IMR-90 (cell line): ENCODE data around the gene DDX20. TPM values are rescaled to one million over a fixed set of nuclear protein-coding genes. Genes with fewer than 3 reads are reported as not detected.

Source experiments
- ATAC-seq: fragments of 200-7000 bp; cut with Tn5 transposase; 2 replicates; pipeline ENCODE4 v1.9.1; 2020; ENCODE audit warnings: low read depth, mild to moderate bottlenecking, moderate library complexity
- BruUV-seq: library from RNA; stranded (reverse); fragments of 400-500 nt; replicated peaks from 2 replicates; lab custom pipeline; 2021; lab: Mats Ljungman, UMichigan
- CTCF ChIA-PET: fragments of 300-600 bp; formaldehyde crosslinking; extraction: SDS; loops from one replicate; lab custom pipeline; 2021; ENCODE audit warnings: antibody characterized with exemption; lab: Yijun Ruan, JAX
- POLR2A ChIA-PET: fragments of 300-600 bp; sonication (Branson Sonifier 250); formaldehyde crosslinking; loops from one replicate; lab custom pipeline; 2022; ENCODE audit warnings: antibody characterized with exemption; ENCODE audit not compliant: unreplicated experiment; lab: Charles Lee
- DNase-seq: peaks from one replicate; pipeline ENCODE4 v3.0.0; 2013
- H2AFZ ChIP-seq: replicated peaks from 2 replicates; pipeline ENCODE3; 2013; ENCODE audit warnings: low read length, mild to moderate bottlenecking; ENCODE audit not compliant: poor library complexity
- H2AK5ac ChIP-seq: 2 replicates; pipeline ENCODE4 v1.6.1; 2013; ENCODE audit warnings: low read depth, low read length, inconsistent platforms
- H2AK9ac ChIP-seq: replicated peaks from 2 replicates; pipeline ENCODE3; 2013; ENCODE audit warnings: mild to moderate bottlenecking, low read depth, low read length, moderate library complexity; ENCODE audit not compliant: poor library complexity
- H2BK120ac ChIP-seq: 2 replicates; pipeline ENCODE4 v1.6.1; 2013; ENCODE audit warnings: low read depth, low read length, inconsistent platforms
- H2BK15ac ChIP-seq: 3 replicates; pipeline ENCODE4 v1.6.1; 2013; ENCODE audit warnings: low read depth, low read length, inconsistent platforms
- H2BK20ac ChIP-seq: 2 replicates; pipeline ENCODE4 v1.6.1; 2013; ENCODE audit warnings: low read depth, mild to moderate bottlenecking, inconsistent platforms, low read length, moderate library complexity
- H2BK5ac ChIP-seq: 2 replicates; pipeline ENCODE4 v1.6.1; 2013; ENCODE audit warnings: mild to moderate bottlenecking, low read depth, low read length, inconsistent platforms; ENCODE audit not compliant: poor library complexity, severe bottlenecking
- H3K14ac ChIP-seq: replicated peaks from 2 replicates; pipeline ENCODE4 v1.6.1; 2013; ENCODE audit warnings: low read depth, low read length, inconsistent platforms
- H3K18ac ChIP-seq: 2 replicates; pipeline ENCODE4 v1.6.1; 2013; ENCODE audit warnings: low read depth, low read length, control low read depth
- H3K23ac ChIP-seq: 2 replicates; pipeline ENCODE4 v1.6.1; 2013; ENCODE audit warnings: low read depth, low read length, inconsistent platforms
- H3K27ac ChIP-seq: 2 replicates; pipeline ENCODE4 v1.5.1; 2013; ENCODE audit warnings: mild to moderate bottlenecking, control low read depth, low read length; ENCODE audit not compliant: insufficient read depth
- H3K27me3 ChIP-seq: 2 replicates; pipeline ENCODE4 v1.6.1; 2013; ENCODE audit warnings: low read length; ENCODE audit not compliant: control insufficient read depth, insufficient read depth
- H3K36me3 ChIP-seq: 2 replicates; pipeline ENCODE4 v1.6.1; 2013; ENCODE audit warnings: low read length, mixed read lengths; ENCODE audit not compliant: control insufficient read depth, insufficient read depth
- H3K4ac ChIP-seq: 2 replicates; pipeline ENCODE4 v1.6.1; 2013; ENCODE audit warnings: low read depth, low read length, inconsistent platforms
- H3K4me1 ChIP-seq: 2 replicates; pipeline ENCODE4 v1.6.1; 2013; ENCODE audit warnings: low read length, mixed read lengths; ENCODE audit not compliant: control insufficient read depth, insufficient read depth
- H3K4me2 ChIP-seq: 2 replicates; pipeline ENCODE4 v1.6.1; 2013; ENCODE audit warnings: low read depth, mild to moderate bottlenecking, control low read depth, low read length, moderate library complexity
- H3K4me3 ChIP-seq: 2 replicates; pipeline ENCODE4 v1.5.1; 2013; ENCODE audit warnings: low read depth, mild to moderate bottlenecking, control low read depth, low read length, moderate library complexity; ENCODE audit not compliant: insufficient read depth
- H3K56ac ChIP-seq: 2 replicates; pipeline ENCODE4 v1.6.1; 2013; ENCODE audit warnings: low read length, inconsistent platforms; ENCODE audit not compliant: insufficient read depth; ENCODE audit errors: extremely low read depth
- H3K79me1 ChIP-seq, 2 experiments: 2 replicates each; pipeline ENCODE4 v1.6.1; 2013; ENCODE audit warnings: low read length in 2 of 2, inconsistent platforms in 1 of 2, low read depth in 1 of 2
- H3K9ac ChIP-seq: 2 replicates; pipeline ENCODE4 v1.6.1; 2013; ENCODE audit warnings: low read depth, low read length, control low read depth
- H3K9me1 ChIP-seq: 2 replicates; pipeline ENCODE4 v1.6.1; 2013; ENCODE audit warnings: low read length, inconsistent platforms; ENCODE audit not compliant: insufficient read depth
- H3K9me3 ChIP-seq: 2 replicates; pipeline ENCODE4 v1.6.1; 2013; ENCODE audit warnings: low read length; ENCODE audit not compliant: control insufficient read depth, insufficient read depth
- H4K20me1 ChIP-seq: 2 replicates; pipeline ENCODE4 v1.6.1; 2013; ENCODE audit warnings: low read length, inconsistent platforms; ENCODE audit not compliant: insufficient read depth
- H4K5ac ChIP-seq: 2 replicates; pipeline ENCODE4 v1.6.1; 2013; ENCODE audit warnings: mild to moderate bottlenecking, low read depth, low read length, control low read depth
- H4K8ac ChIP-seq, 2 experiments: 2 replicates each; pipeline ENCODE4 v1.6.1; 2013; ENCODE audit warnings: low read depth in 2 of 2, low read length in 2 of 2, control low read depth in 1 of 2, inconsistent platforms in 1 of 2
- H4K91ac ChIP-seq: 2 replicates; pipeline ENCODE4 v1.6.1; 2013; ENCODE audit warnings: low read depth, low read length, inconsistent platforms; ENCODE audit not compliant: insufficient read depth
- BHLHE40 ChIP-seq: fragments of 150-350 bp; IDR thresholded peaks from 2 replicates; pipeline ENCODE4 v1.6.1; 2016; ENCODE audit warnings: mild to moderate bottlenecking, low read depth, low read length
- CHD1 ChIP-seq: IDR thresholded peaks from 2 replicates; pipeline ENCODE4 v1.6.1; 2012; ENCODE audit warnings: low read depth, low read length, improper control_type of control experiment
- MAFK ChIP-seq: IDR thresholded peaks from 2 replicates; pipeline ENCODE4 v1.6.1; 2012; ENCODE audit warnings: low read depth, low read length, improper control_type of control experiment
- MAZ ChIP-seq: IDR thresholded peaks from 2 replicates; pipeline ENCODE4 v1.6.1; 2012; ENCODE audit warnings: low read depth, mild to moderate bottlenecking, low read length, improper control_type of control experiment, moderate library complexity, borderline replicate concordance
- MXI1 ChIP-seq: IDR thresholded peaks from 2 replicates; pipeline ENCODE4 v1.6.1; 2012; ENCODE audit warnings: low read depth, mild to moderate bottlenecking, low read length, moderate library complexity, borderline replicate concordance
- NFE2L2 ChIP-seq: fragments of 150-350 bp; IDR thresholded peaks from 2 replicates; pipeline ENCODE4 v1.6.1; 2016; ENCODE audit warnings: low read depth, mild to moderate bottlenecking, low read length
- RAD21 ChIP-seq: IDR thresholded peaks from 2 replicates; pipeline ENCODE4 v1.6.1; 2012; ENCODE audit warnings: low read length, improper control_type of control experiment
- RFX5 ChIP-seq: IDR thresholded peaks from 2 replicates; pipeline ENCODE4 v1.8.0; 2012; ENCODE audit warnings: low read depth, mild to moderate bottlenecking, low read length, moderate library complexity
- USF2 ChIP-seq: fragments of 150-350 bp; IDR thresholded peaks from 2 replicates; pipeline ENCODE4 v1.6.1; 2017; ENCODE audit warnings: mild to moderate bottlenecking, antibody characterized with exemption, low read length, low read depth
- WGBS, 2 experiments: methylation state at CpG; one replicate each; pipeline versions ENCODE4 v1.1.5 to v1.1.7; 2013; ENCODE audit warnings: missing lambda C conversion rate in 2 of 2; ENCODE audit not compliant: insufficient read length in 1 of 2; ENCODE audit errors: extremely low coverage in 2 of 2; 5-methylcytosine and 5-hydroxymethylcytosine counted together
- dilution Hi-C: fragments of 300-500 bp; cut with HindIII; formaldehyde crosslinking; loops from one replicate; pipeline ENCODE4 v1.14.3; 2018; ENCODE audit warnings: low sequenced_read_pairs; ENCODE audit not compliant: unreplicated experiment
- in situ Hi-C: fragments of 300-500 bp; cut with MboI; formaldehyde crosslinking; loops from 3 replicates; pipeline ENCODE4 v1.14.3; 2019; ENCODE audit warnings: low sequenced_read_pairs, inconsistent platforms, mixed read lengths
- intact Hi-C: fragments of 100-400 bp; cut with micrococcal nuclease; formaldehyde crosslinking; loops from 2 replicates; pipeline ENCODE4 v1.10.0; 2022
- polyA plus RNA-seq, 3 experiments: library from polyadenylated mRNA; depleted of rRNA; stranded (reverse); fragments of >200 nt; gene quantifications; 2 replicates each; pipeline ENCODE4 v1.2.3, GENCODE V29; 2012; ENCODE audit warnings: low replicate concordance in 1 of 3
- total RNA-seq: library from RNA; depleted of rRNA; stranded (reverse); fragments of >200 nt; gene quantifications from 2 replicates; pipeline ENCODE4 v1.2.3, GENCODE V29; 2012
- TF ChIP-seq, protein P1 (sequence below): fragments of 150-350 bp; IDR thresholded peaks from 2 replicates; pipeline ENCODE4 v1.6.1; 2016; ENCODE audit warnings: low read depth, mild to moderate bottlenecking, low read length, moderate library complexity, borderline replicate concordance

Gene DDX20
- total and polyA plus RNA-seq, 2 of the 4 experiments (the other 2 are of a cell fraction), result 5.7 to 10.9 TPM

DNA sequence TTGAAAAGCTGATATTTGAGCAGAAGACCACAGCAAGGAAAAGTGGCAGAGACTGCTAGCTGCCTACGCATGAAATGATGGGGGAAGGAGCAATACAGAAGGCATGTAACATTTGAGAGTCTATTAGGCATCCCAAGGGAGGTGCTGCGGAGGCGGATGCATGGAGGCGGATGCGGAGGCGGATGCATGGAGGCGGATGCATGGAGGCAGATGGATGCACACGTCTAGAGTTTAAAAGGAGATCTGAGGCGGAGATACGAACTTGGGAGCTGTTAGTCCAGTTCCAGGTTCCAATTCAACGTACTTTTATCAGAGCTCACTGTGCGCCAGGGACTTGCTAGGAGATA lies 744 bp upstream of the DDX20 start:
- Histone ChIP-seq H2BK15ac (peak overlapping the region; percentile 46; the same call in 1 of the 3 replicates), H3K4me3 (peak overlapping the region; percentile 85), H3K4ac (peak overlapping the region; percentile 97), H2AK9ac (peak overlapping the region; percentile 95), H4K8ac (peak overlapping the region; percentile 43 to 96), H3K79me1 (peaks cover 7 to 26% of the 10 kb centered on the region in 2 experiments; a peak in 2 of 4 replicates), H3K36me3 (no peaks in the 10 kb centered on the region), H2BK20ac (peak overlapping the region; percentile 55; the same call in 1 of the 2 replicates), H3K23ac (peak overlapping the region; percentile 97), H2BK120ac (peak overlapping the region; percentile 91), H4K20me1 (no peaks in the 10 kb centered on the region), H3K9me1 (peaks cover 4% of the 10 kb centered on the region; the same call in 1 of the 2 replicates), H3K27ac (peak overlapping the region; percentile 94), H3K9me3 (no peaks in the 10 kb centered on the region), H3K4me1 (peaks cover 4% of the 10 kb centered on the region), H3K27me3 (no peaks in the 10 kb centered on the region), H3K14ac (peak overlapping the region; percentile 96), H4K91ac (peak overlapping the region; percentile 90), H3K56ac (peak overlapping the region; percentile 97), H4K5ac (peak overlapping the region; percentile 93), H3K9ac (peak overlapping the region; percentile 95), H3K4me2 (peak overlapping the region; percentile 88), H2AK5ac (peak overlapping the region; percentile 79; the same call in 1 of the 2 replicates), H3K18ac (peak overlapping the region; percentile 89), H2BK5ac (peak overlapping the region; percentile 96), H2AFZ (peak overlapping the region; percentile 99)
- ATAC-seq (peak; percentile 47), DNase-seq (peak; percentile 39)
- TF ChIP-seq BHLHE40 (no peak), MXI1 (no peak), CHD1 (no peak), MAZ (no peak), RFX5 (no peak), USF2 (no peak), RAD21 (no peak), MAFK (no peak), NFE2L2 (no peak)
- TF ChIP-seq, protein P1, sequence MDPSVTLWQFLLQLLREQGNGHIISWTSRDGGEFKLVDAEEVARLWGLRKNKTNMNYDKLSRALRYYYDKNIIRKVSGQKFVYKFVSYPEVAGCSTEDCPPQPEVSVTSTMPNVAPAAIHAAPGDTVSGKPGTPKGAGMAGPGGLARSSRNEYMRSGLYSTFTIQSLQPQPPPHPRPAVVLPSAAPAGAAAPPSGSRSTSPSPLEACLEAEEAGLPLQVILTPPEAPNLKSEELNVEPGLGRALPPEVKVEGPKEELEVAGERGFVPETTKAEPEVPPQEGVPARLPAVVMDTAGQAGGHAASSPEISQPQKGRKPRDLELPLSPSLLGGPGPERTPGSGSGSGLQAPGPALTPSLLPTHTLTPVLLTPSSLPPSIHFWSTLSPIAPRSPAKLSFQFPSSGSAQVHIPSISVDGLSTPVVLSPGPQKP, result no peak
- intact Hi-C loops, result loop anchor here (1.0 to 5.0 kb wide), 3 partner anchors 40 to 528 kb away; partner anchors contain the start of gene CHI3L2
- dilution Hi-C loops, result loop anchor here (25.0 kb wide), 1 partner anchor 293 kb away; the partner anchor contains the start of gene C1orf162
- in situ Hi-C loops, result loop anchor here (5.0 kb wide), 1 partner anchor 38 kb away; no protein-coding TSS in a partner anchor
- ChIA-PET CTCF (interaction anchor here (0.6 to 3.5 kb wide), 11 partner anchors 9 to 273 kb away, joined by 3 to 17 read pairs (median 4); partner anchors contain the start of gene INKA2), POLR2A (no interaction called here)
- WGBS, 2 experiments, result 0% methylated on average over 7 of the region's 12 CpGs; no CpG with 5 or more reads in 1 of the 2 experiments
- BruUV-seq, result no TSS peak
